ENCODE data around the gene NEDD4.
A peak's percentile ranks its signal among the peaks of the same experiment; 100 is the strongest.

Gene NEDD4

GRCh38 chr15:55802600-55803376 lies 190.6 kb downstream of the NEDD4 start:
- no peak overlapping the region for H3K4me3 ChIP-seq (IDR thresholded peaks at IDR 0.05; ENCODE audit: insufficient read depth, low read depth, low read length)
- H4K20me1 ChIP-seq (ENCODE audit: insufficient read depth): no peaks in the 10 kb centered on the region
- no peaks in the 10 kb centered on the region for H3K27me3 ChIP-seq (ENCODE audit: insufficient read depth, low read depth)
- H3K9ac ChIP-seq: no peak overlapping the region
- peaks cover 10% of the 10 kb centered on the region for H3K4me1 ChIP-seq (ENCODE audit: low read depth, poor library complexity, severe bottlenecking)
- no peaks in the 10 kb centered on the region for H3K36me3 ChIP-seq (ENCODE audit: insufficient read depth)
- H3K79me2 ChIP-seq (ENCODE audit: insufficient read depth, low read depth): no peaks in the 10 kb centered on the region
- H2AFZ ChIP-seq (ENCODE audit: low read depth): no peak overlapping the region
- no peak overlapping the region for H3K27ac ChIP-seq
- TF ChIP-seq, protein P1, sequence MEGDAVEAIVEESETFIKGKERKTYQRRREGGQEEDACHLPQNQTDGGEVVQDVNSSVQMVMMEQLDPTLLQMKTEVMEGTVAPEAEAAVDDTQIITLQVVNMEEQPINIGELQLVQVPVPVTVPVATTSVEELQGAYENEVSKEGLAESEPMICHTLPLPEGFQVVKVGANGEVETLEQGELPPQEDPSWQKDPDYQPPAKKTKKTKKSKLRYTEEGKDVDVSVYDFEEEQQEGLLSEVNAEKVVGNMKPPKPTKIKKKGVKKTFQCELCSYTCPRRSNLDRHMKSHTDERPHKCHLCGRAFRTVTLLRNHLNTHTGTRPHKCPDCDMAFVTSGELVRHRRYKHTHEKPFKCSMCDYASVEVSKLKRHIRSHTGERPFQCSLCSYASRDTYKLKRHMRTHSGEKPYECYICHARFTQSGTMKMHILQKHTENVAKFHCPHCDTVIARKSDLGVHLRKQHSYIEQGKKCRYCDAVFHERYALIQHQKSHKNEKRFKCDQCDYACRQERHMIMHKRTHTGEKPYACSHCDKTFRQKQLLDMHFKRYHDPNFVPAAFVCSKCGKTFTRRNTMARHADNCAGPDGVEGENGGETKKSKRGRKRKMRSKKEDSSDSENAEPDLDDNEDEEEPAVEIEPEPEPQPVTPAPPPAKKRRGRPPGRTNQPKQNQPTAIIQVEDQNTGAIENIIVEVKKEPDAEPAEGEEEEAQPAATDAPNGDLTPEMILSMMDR (conservative IDR thresholded peaks at IDR 0.05; ENCODE audit: low read depth, low read length): no peak
- no peak overlapping the region for H3K4me2 ChIP-seq

GRCh38 chr15:55800216-55800615 lies 193.2 kb downstream of the NEDD4 start:
- H3K4me3 ChIP-seq (IDR thresholded peaks at IDR 0.05; ENCODE audit: insufficient read depth, low read depth, low read length): no peak overlapping the region
- no peak overlapping the region for H3K9ac ChIP-seq
- no peak overlapping the region for H3K4me2 ChIP-seq
- H4K20me1 ChIP-seq (ENCODE audit: insufficient read depth): no peaks in the 10 kb centered on the region
- no peaks in the 10 kb centered on the region for H3K36me3 ChIP-seq (ENCODE audit: insufficient read depth)
- H3K27me3 ChIP-seq (ENCODE audit: insufficient read depth, low read depth): no peaks in the 10 kb centered on the region
- H2AFZ ChIP-seq (ENCODE audit: low read depth): peak overlapping the region; percentile 58
- H3K79me2 ChIP-seq (ENCODE audit: insufficient read depth, low read depth): no peaks in the 10 kb centered on the region
- peaks cover 10% of the 10 kb centered on the region for H3K4me1 ChIP-seq (ENCODE audit: low read depth, poor library complexity, severe bottlenecking)
- TF ChIP-seq, protein P1 (conservative IDR thresholded peaks at IDR 0.05; ENCODE audit: low read depth, low read length): no peak
- H3K27ac ChIP-seq: no peak overlapping the region

GRCh38 chr15:55799291-55800212 lies 193.9 kb downstream of the NEDD4 start:
- H3K27me3 ChIP-seq (ENCODE audit: insufficient read depth, low read depth): no peaks in the 10 kb centered on the region
- peaks cover 10% of the 10 kb centered on the region for H3K4me1 ChIP-seq (ENCODE audit: low read depth, poor library complexity, severe bottlenecking)
- H2AFZ ChIP-seq (ENCODE audit: low read depth): peak overlapping the region; percentile 58
- no peaks in the 10 kb centered on the region for H4K20me1 ChIP-seq (ENCODE audit: insufficient read depth)
- no peaks in the 10 kb centered on the region for H3K36me3 ChIP-seq (ENCODE audit: insufficient read depth)
- TF ChIP-seq, protein P1 (conservative IDR thresholded peaks at IDR 0.05; ENCODE audit: low read depth, low read length): peak; percentile 50
- H3K4me2 ChIP-seq: no peak overlapping the region
- H3K79me2 ChIP-seq (ENCODE audit: insufficient read depth, low read depth): no peaks in the 10 kb centered on the region
- no peak overlapping the region for H3K4me3 ChIP-seq (IDR thresholded peaks at IDR 0.05; ENCODE audit: insufficient read depth, low read depth, low read length)
- H3K9ac ChIP-seq: no peak overlapping the region
- H3K27ac ChIP-seq: no peak overlapping the region

DNA sequence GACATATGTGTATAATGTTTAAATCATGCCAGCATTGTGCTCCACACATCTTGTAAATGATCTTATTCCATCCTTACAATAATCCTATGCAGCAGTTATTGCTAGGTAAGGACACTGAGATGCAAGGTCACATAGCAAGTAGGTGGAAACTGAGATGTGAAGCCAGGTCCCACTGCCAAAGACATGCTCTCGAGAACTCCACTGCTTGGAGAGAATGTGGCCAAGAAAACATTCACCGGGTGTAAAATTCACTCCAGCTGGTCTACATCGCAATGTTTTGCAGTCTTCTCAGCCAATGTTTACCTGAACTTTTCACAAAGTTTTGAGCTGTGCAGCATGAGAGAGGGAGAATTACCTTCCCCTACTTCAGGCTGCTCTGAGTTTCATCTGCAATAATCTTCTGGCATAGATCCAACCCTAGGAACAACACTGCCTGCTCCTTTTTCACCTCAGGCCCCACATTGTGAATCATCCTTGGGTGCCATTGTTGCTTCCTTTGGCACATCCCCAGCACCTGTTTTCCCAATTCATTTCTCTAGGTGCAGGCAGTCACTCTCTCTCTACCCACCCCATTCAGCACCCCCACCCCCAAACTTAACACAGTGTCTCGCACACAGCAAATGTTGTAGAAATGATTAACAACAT lies 197.0 kb downstream of the NEDD4 start:
- Histone ChIP-seq H3K4me1 (ENCODE audit: low read depth, poor library complexity, severe bottlenecking) (peaks cover 14% of the 10 kb centered on the region), H2AFZ (ENCODE audit: low read depth) (no peak overlapping the region), H3K9ac (no peak overlapping the region), H3K4me2 (no peak overlapping the region), H3K4me3 (IDR thresholded peaks at IDR 0.05; ENCODE audit: insufficient read depth, low read depth, low read length) (no peak overlapping the region), H3K27ac (no peak overlapping the region), H4K20me1 (ENCODE audit: insufficient read depth) (no peaks in the 10 kb centered on the region), H3K36me3 (ENCODE audit: insufficient read depth) (no peaks in the 10 kb centered on the region), H3K79me2 (ENCODE audit: insufficient read depth, low read depth) (no peaks in the 10 kb centered on the region), H3K27me3 (ENCODE audit: insufficient read depth, low read depth) (no peaks in the 10 kb centered on the region)
- TF ChIP-seq, protein P1 (conservative IDR thresholded peaks at IDR 0.05; ENCODE audit: low read depth, low read length): no peak
